ENCODE results near the gene SNAPC2.

DNA sequence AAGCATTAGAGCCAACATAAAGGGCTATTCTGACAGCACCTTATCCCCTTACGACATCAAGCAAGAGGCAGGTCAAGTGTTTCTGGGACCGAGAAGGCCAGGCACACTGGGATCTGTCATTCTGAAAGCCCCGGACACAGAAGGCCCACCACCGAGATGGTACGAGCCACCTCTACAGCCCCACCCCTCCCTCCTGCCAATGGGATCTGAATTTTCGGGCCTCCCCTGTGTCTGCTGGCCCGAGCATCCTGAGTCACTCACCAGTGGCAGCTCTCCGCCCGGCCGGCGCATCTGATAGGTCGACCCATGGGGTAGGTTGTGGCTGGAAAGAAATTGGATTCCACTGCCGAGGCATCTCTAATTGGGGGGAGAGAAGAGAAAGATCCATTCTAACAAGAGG, 20.7 kb downstream of the SNAPC2 start:
- TF ChIP-seq, protein P1, sequence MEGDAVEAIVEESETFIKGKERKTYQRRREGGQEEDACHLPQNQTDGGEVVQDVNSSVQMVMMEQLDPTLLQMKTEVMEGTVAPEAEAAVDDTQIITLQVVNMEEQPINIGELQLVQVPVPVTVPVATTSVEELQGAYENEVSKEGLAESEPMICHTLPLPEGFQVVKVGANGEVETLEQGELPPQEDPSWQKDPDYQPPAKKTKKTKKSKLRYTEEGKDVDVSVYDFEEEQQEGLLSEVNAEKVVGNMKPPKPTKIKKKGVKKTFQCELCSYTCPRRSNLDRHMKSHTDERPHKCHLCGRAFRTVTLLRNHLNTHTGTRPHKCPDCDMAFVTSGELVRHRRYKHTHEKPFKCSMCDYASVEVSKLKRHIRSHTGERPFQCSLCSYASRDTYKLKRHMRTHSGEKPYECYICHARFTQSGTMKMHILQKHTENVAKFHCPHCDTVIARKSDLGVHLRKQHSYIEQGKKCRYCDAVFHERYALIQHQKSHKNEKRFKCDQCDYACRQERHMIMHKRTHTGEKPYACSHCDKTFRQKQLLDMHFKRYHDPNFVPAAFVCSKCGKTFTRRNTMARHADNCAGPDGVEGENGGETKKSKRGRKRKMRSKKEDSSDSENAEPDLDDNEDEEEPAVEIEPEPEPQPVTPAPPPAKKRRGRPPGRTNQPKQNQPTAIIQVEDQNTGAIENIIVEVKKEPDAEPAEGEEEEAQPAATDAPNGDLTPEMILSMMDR (IDR thresholded peaks at IDR 0.05; ENCODE audit: insufficient read depth, low read length) = no peak
- no peak for TF ChIP-seq POLR2AphosphoS5 (IDR thresholded peaks at IDR 0.05; ENCODE audit: low read depth)
- TF ChIP-seq, protein P2, sequence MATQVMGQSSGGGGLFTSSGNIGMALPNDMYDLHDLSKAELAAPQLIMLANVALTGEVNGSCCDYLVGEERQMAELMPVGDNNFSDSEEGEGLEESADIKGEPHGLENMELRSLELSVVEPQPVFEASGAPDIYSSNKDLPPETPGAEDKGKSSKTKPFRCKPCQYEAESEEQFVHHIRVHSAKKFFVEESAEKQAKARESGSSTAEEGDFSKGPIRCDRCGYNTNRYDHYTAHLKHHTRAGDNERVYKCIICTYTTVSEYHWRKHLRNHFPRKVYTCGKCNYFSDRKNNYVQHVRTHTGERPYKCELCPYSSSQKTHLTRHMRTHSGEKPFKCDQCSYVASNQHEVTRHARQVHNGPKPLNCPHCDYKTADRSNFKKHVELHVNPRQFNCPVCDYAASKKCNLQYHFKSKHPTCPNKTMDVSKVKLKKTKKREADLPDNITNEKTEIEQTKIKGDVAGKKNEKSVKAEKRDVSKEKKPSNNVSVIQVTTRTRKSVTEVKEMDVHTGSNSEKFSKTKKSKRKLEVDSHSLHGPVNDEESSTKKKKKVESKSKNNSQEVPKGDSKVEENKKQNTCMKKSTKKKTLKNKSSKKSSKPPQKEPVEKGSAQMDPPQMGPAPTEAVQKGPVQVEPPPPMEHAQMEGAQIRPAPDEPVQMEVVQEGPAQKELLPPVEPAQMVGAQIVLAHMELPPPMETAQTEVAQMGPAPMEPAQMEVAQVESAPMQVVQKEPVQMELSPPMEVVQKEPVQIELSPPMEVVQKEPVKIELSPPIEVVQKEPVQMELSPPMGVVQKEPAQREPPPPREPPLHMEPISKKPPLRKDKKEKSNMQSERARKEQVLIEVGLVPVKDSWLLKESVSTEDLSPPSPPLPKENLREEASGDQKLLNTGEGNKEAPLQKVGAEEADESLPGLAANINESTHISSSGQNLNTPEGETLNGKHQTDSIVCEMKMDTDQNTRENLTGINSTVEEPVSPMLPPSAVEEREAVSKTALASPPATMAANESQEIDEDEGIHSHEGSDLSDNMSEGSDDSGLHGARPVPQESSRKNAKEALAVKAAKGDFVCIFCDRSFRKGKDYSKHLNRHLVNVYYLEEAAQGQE (IDR thresholded peaks at IDR 0.05; ENCODE audit: insufficient replicate concordance, low read depth) = no peak
- no peak for TF ChIP-seq SPI1 (IDR thresholded peaks at IDR 0.05; ENCODE audit: borderline replicate concordance, low read depth)

Data from HL-60 (cell line).